Esophagus squamous epithelium (tissue), 5 donors: ENCODE measurements around the gene MKRN1. TPM values are rescaled to one million over a fixed set of nuclear protein-coding genes. Genes with fewer than 3 reads are reported as not detected.

Source experiments
- DNase-seq: peaks from one replicate; lab custom pipeline; 2025; lab: John Stamatoyannopoulos, UW
- H3K27ac ChIP-seq, 4 donors: fragments of 200-600 bp; sonication (generic); one replicate each; pipeline ENCODE4 v1.5.1; 2016 to 2019; ENCODE audit warnings: mild to moderate bottlenecking in 1 of 4
- H3K27me3 ChIP-seq, 4 donors: fragments of 200-600 bp; sonication (generic); 1 replicate in 3 of 4; 2 replicates in 1 of 4; pipeline versions ENCODE4 v1.5.1 to v1.6.0; 2017 to 2021; ENCODE audit warnings: antibody characterized with exemption in 1 of 4
- H3K36me3 ChIP-seq, 3 donors: fragments of 200-600 bp; sonication (generic); one replicate each; pipeline ENCODE4 v1.5.1; 2016 to 2019
- H3K4me1 ChIP-seq, 3 donors: fragments of 200-600 bp; sonication (generic); one replicate each; pipeline ENCODE4 v1.5.1; 2017 to 2019
- H3K4me3 ChIP-seq, 4 donors: fragments of 200-600 bp; sonication (generic); 1 replicate in 3 of 4; 2 replicates in 1 of 4; pipeline ENCODE4 v1.5.1; 2016 to 2019; ENCODE audit warnings: mild to moderate bottlenecking in 2 of 4, moderate library complexity in 1 of 4
- H3K9me3 ChIP-seq, 3 donors: fragments of 200-600 bp; sonication (generic); one replicate each; pipeline ENCODE4 v1.5.1; 2016 to 2019
- CTCF ChIP-seq, 6 experiments: fragments of 450-650 bp in 4 of 6; fragments of 200-600 bp in 2 of 6; sonication (generic) in 2 of 6; IDR thresholded peaks; one replicate each; pipeline ENCODE4 v1.5.1; 2016 to 2019; ENCODE audit warnings: antibody characterized with exemption in 6 of 6, mild to moderate bottlenecking in 4 of 6, moderate library complexity in 4 of 6
- POLR2A ChIP-seq, 4 donors: fragments of 450-650 bp; IDR thresholded peaks; one replicate each; pipeline ENCODE4 v1.6.1; 2017; ENCODE audit warnings: antibody characterized with exemption in 4 of 4, mild to moderate bottlenecking in 4 of 4, moderate library complexity in 3 of 4
- WGBS, 2 donors: methylation state at CpG; one replicate each; pipeline ENCODE4 v1.1.5; 2018; 5-methylcytosine and 5-hydroxymethylcytosine counted together
- intact Hi-C: fragments of 100-400 bp; cut with DNase I; formaldehyde crosslinking; loops from one replicate; pipeline ENCODE4 v1.15.0; 2022
- total RNA-seq, 4 donors: library from RNA; depleted of rRNA; stranded (reverse); fragments of >200 nt; gene quantifications; one replicate each; pipeline ENCODE4 v1.1.0, GENCODE V29; 2016
- donor health status: DM: yes; HTN: yes; CAD: no.

The MKRN1 gene
- total RNA-seq, 4 donors from 2014 or later: 42.6 to 66.4 (median 43.5) TPM

- Histone ChIP-seq H3K4me1 (no peaks in the 10 kb centered on the region), H3K36me3 (no peaks in the 10 kb centered on the region), H3K9me3 (no peaks in the 10 kb centered on the region), H3K27me3 (no peaks in the 10 kb centered on the region), H3K27ac (no peak overlapping the region), H3K4me3 (no peak overlapping the region)
- intact Hi-C loops: no loop called here
- DNase-seq: no peak
- no peak for TF ChIP-seq POLR2A (IDR thresholded peaks at IDR 0.05)
- TF ChIP-seq CTCF (IDR thresholded peaks at IDR 0.05): no peak
- WGBS, 2 donors: 71 to 77% methylated on average over 5 of the region's 5 CpGs
Measured at GRCh38 chr7:140497241-140497769, 18.0 kb upstream of the MKRN1 start.

GRCh38 chr7:140495514-140496097 is 16.3 kb upstream of the MKRN1 start:
- Histone ChIP-seq H3K4me3 (no peak overlapping the region), H3K36me3 (no peaks in the 10 kb centered on the region), H3K9me3 (no peaks in the 10 kb centered on the region), H3K27me3 (no peaks in the 10 kb centered on the region), H3K4me1 (no peaks in the 10 kb centered on the region), H3K27ac (no peak overlapping the region)
- no peak for DNase-seq
- TF ChIP-seq CTCF (IDR thresholded peaks at IDR 0.05) (no peak), POLR2A (IDR thresholded peaks at IDR 0.05) (no peak)
- intact Hi-C loops: no loop called here
- WGBS, 2 donors: 86 to 98% methylated on average over 7 to 9 of the region's 9 CpGs

GRCh38 chr7:140494867-140495266 is 15.6 kb upstream of the MKRN1 start:
- H3K4me1 ChIP-seq: no peaks in the 10 kb centered on the region
- H3K27me3 ChIP-seq: no peaks in the 10 kb centered on the region
- intact Hi-C loops: no loop called here
- WGBS, 2 donors: 77% methylated on average over 9 of the region's 9 CpGs
- no peak for TF ChIP-seq CTCF (IDR thresholded peaks at IDR 0.05)
- TF ChIP-seq POLR2A (IDR thresholded peaks at IDR 0.05): no peak
- H3K36me3 ChIP-seq: no peaks in the 10 kb centered on the region
- DNase-seq: no peak
- no peak overlapping the region for H3K4me3 ChIP-seq
- no peaks in the 10 kb centered on the region for H3K9me3 ChIP-seq
- H3K27ac ChIP-seq: no peak overlapping the region

GRCh38 chr7:140489026-140489359 is 9.7 kb upstream of the MKRN1 start:
- Histone ChIP-seq H3K27me3 (no peaks in the 10 kb centered on the region), H3K27ac (no peak overlapping the region), H3K4me3 (no peak overlapping the region), H3K9me3 (no peaks in the 10 kb centered on the region), H3K4me1 (peaks cover 0 to 14% (median 5%) of the 10 kb centered on the region in 3 donors), H3K36me3 (no peaks in the 10 kb centered on the region)
- TF ChIP-seq POLR2A (IDR thresholded peaks at IDR 0.05) (no peak), CTCF (IDR thresholded peaks at IDR 0.05) (no peak)
- WGBS, 2 donors: 76 to 78% methylated on average over 2 of the region's 2 CpGs
- no peak for DNase-seq
- intact Hi-C loops: no loop called here

GRCh38 chr7:140485500-140486265 is 6.4 kb upstream of the MKRN1 start:
- Histone ChIP-seq H3K4me1 (peaks cover 0 to 14% (median 5%) of the 10 kb centered on the region in 3 donors), H3K27ac (peak overlapping the region in 3 of 4 donors; percentile 30 to 53 (median 37)), H3K9me3 (no peaks in the 10 kb centered on the region), H3K27me3 (no peaks in the 10 kb centered on the region), H3K4me3 (no peak overlapping the region), H3K36me3 (no peaks in the 10 kb centered on the region)
- intact Hi-C loops: no loop called here
- no peak for DNase-seq
- 55 to 75% methylated on average over 5 to 14 of the region's 14 CpGs for WGBS, 2 donors
- TF ChIP-seq CTCF (IDR thresholded peaks at IDR 0.05) (no peak), POLR2A (IDR thresholded peaks at IDR 0.05) (no peak)
